Activated T-cell treated with anti-CD3 and anti-CD28 coated beads, Interleukin-2, amount 50 U/mL, for 48 hours (primary cell): Measurements from ENCODE around the gene RUNX3.

Experiments used
- DNase-seq, 2 experiments: peaks; one replicate each; pipeline ENCODE4 v3.0.0-alpha.2; 2020

Gene RUNX3

DNA sequence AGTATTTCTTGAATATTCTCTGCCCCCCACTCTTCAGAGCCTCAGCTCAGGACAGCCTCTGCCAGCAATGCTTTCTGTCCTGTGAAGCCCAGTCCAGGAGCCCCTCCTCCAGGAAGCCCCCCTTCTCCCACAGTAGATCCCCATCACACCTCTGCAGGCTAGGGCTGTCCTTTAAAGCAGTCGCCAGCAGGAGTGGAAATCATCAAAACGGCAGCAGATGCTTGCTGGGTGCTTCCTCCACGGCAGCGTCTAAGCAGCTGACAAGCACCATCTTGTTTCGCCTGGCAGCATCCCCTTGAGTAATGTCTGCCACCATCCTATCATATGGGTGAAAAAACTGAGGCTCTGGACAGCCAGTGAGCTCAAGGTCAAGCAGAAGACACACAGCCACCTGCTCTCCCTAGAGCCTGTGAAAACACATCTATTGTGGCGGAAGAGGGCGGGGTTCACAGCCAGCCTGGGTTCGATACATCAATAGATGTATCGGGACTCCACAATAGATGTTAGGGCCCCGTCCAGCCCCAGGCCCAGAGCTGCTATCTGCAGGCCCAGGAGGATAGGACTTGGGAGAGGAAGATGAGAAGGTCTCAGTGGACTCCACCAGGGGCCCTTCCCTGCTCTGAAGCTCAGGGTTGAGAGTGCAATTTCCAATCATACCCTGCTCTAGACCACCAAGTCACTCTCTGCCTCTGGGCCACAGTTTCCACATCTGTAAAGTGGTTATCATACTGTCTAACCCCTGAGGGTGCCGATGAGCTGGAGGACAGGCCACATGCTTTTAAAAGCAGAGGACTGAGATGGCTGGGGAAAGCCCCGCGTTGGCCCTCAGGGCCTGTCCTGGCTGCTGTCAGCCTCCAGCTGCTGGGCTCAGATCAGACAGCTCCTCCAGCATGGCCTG lies 17.5 kb downstream of the RUNX3 start:
- no peak for DNase-seq

DNA sequence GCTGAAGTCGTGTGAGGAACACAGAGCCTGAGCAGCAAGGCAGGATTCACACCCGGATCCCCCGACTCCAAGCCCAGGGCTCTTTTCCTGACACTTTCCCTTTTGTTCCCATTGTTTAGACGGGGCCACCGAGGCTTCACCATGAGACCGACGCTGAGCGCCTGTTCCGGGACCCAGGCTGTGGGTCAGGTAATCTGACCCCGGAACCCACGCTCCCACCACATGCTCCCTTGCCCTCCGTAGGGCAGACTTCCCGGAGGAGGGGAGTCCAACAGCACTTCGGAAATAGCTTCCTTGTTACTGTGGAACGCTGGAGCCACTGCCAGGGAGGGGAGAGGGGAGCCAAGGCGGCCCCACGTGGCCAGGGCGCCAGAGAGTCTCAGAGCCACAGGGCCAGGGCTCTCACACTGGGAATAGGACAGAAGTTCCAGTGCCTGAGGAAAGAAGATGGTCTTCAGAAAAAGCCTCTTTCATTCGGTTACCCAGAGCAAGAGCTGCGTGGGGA lies 18.4 kb downstream of the RUNX3 start:
- DNase-seq = no peak

DNA sequence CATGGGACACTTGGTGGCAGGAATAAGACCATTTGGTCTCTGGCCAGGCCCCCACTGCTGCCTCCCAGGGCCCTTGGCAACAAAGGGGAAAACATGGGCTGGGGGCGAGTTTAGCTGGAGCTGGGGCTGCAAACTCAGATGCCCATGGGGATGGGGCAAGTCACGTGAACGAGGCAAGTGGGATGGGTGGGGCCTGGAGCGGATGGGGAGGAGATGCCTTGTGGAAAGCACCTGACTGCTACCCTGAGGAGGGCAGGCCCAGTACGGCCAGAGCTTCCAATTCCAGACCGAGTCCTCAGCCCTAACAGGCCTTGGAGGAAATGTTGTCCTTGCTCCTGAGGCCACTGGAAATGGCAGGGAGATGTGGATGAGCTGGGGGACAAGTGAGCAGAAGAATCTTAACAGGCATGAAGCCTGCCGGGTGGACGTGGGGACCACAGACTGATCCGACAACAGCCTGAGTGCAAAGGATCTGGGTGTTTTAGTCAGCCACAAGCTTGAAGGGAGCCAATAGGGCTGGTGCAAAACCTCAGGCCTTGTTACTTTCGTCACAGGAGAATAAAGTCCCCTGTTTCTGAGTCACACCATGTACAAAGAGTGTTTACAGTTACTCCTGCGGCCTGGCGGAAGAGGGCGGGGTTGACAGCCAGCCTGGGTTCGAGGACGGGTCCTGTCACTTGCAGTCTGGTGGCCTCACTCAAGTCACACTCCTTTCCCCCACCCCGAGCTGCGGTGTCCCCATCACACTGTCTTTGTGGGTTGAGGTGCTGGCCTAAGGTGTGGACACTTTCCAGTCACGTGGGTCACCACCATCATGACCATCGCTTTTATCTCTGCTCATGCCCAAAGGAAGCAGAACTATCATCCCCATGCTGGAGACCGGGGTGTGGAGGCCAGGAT lies 19.1 kb downstream of the RUNX3 start:
- DNase-seq = peak; percentile 76 to 80

DNA sequence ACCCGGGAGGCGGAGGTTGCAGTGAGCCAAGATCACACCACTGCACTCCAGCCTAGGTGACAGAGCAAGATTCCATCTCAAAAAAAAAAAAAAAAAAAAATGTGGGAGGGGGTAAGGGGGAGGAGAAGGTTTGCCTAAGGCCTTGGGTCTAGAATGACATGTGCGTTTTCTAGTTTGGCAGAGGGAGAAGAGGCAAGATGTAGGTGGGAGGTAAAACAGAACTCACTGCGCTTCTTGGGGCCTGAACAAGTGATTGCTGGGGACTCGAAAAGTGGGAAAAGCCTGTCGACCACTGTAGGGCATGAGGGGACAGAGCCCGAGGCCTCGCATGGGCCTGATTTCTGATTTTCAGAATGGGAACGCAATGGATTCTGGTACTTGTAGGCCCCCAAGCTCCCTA lies 19.9 kb downstream of the RUNX3 start:
- DNase-seq = no peak

DNA sequence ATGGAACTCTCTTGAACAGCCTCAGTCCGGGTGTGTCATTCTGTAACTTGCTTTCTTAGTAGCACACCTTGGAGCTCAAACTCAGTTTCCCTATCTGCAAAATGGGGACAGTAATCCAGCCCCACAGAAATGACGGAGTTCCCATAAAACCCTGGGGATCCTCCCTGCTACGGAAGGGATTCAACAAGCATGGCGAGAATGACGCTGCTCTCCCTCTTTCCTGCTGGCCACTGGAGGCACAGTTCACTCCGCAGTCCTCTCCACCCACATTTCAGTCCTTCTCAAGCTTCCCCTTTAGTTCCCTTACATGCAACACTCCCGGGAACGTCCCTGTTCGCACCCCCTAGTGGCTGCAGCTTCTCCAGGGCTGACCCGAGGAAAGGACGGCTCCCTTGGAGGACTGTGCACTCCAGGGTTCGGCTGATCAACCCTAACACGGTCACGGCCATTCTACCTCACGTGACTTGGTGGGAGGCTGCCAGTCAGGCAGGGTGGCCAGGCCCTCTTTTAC lies 20.6 kb downstream of the RUNX3 start:
- DNase-seq = no peak

DNA sequence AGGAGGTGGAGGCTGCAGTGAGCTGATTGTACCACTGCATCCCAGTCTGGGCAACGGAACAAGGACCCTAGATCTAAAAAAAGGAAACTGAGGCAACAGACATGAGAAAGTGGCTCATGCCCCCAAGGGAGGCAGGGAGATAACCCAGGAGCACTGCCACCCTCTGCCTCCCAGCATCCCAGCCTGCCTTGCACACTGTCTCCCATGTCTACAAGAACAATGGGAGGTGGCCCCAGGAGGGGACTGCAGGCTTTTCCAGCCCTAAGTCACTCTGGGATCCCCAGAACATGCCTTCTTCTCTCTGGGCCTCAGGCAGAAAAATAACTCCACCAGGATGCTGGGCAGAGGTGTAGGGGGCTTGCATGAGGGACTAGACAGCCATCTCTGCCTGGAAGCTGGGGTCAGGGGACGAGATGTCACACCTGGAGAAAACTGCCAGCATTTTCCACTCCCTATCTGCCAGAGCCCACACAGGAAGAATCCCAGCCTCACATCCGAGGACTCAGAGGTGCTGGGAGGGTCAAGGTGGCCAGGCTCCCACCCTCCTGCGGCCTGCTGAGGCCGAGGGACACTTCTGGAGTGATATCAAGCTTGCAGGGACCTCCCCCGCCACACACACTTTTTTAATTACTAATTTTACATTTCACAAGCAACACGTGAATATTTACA lies 21.4 kb downstream of the RUNX3 start:
- DNase-seq = no peak

DNA sequence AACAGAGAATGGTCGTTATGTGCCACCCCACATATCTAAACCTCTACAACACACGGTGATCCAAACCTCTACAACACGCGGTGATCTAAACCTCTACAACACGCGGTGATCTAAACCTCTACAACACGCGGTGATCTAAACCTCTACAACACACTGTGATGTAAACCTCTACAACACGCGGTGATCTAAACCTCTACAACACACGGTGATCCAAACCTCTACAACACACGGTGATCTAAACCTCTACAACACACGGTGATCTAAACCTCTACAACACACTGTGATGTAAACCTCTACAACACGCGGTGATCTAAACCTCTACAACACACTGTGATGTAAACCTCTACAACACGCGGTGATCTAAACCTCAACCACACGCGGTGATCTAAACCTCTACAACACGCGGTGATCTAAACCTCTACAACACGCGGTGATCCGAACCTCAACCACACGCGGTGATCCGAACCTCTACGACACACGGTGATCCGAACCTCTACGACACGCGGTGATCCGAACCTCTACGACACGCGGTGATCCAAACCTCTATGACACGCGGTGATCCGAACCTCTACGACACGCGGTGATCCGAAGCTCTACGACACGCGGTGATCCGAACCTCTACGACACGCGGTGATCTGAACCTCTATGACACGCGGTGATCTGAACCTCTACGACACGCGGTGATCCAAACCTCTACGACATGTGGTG lies 22.3 kb downstream of the RUNX3 start:
- peak; percentile 15 to 16 for DNase-seq

DNA sequence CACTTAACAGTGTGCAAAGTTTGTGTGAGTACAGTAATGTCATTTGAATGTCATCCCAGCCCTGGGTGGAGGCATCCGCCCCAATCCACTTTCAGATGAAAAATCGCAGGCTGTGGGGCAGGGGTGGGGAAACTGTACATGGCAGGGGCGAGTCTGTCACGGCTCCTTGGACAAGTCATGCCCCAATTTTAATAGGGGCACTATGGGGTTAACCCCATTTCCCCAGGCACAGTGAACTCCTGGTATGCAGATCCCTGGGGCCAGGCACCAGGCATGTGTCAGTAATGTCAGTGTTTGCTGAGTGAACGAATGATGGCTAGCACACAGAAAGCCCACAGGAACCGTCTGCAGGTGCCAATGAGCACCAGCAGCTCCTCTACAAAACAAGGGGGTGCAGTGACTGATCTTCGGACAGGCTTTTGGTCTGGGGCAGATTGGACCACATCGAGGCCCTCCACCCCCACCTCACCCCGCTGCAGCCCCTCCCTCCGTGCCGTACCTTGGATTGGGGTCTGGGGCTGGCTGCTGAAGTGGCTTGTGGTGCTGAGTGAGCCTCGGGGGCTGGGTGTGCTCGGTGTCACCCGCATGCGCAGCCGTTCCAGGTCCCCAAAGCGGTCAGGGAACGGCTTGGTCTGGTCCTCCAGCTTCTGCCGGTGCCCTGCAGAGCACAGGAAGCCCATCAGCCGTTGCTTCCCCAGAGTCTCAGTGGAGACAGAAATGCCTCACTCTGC lies 23.2 kb downstream of the RUNX3 start:
- peak; percentile 15 to 17 for DNase-seq

DNA sequence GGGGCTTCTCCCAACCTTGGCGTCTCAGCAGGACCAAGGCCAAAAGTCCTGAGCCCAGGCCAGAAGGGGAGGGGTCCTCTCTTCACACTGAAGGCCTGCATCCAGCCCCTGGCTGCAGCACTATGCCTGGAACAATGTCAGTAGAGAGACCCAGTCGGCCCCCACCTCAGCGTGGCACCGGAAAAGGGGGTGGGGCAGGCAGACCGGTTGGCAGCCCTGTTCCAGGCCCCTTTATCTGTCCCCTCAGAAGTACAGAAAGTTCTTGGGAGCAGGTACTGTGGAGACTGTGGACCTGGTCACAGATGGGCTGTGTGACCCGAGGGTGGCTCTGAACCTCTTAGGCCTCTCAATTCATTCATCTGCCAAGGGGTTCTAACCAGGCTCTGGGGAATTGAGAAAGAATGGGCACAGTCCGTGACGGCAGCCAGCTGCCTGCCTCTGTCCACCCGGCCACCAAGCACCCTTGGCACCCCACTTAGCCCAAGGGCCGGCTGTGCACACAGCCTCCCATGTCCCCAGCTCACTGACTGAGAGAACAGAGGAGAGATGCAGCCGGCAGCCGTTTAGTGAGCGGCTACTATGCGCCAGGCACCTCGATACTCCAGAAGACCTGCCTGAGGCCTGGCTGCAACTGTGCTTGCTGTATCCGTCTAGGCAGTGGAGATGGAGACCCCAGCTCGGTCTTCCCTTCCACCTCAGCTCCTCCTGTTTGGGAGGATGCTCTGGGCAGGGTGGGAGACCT lies 23.9 kb downstream of the RUNX3 start:
- DNase-seq = peak; percentile 17 to 18

DNA sequence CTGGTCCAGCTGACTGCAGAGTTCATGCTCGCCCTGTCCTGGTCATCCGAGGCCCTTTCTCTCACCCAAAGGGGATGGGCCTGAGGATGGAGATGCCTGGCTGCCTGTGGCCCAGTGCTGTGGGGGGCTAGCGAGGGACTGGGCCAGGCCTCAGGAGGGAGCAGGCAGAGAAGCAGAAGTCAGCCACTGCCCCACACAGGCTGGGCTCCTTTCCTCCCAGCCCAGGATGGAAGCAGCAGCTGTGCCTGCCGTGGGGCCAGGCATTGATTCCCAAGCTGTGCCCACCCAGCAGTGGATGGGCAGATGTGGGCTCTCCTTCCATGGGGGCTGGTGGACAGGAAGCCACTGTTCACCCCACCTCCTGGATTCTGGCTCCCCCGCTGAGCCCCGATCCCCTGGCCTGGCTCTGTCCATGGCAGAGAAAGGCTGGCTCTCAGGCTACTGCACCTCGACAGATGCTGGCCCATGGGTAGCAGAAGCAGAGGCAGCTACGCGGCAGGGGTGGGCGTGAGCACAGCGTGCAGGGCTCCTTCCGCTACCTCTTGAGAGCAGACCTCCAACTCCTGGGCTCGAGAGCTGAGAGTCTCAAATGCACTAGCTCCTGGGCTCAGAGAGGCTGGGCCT lies 24.6 kb downstream of the RUNX3 start:
- DNase-seq = peak; percentile 17 to 20

DNA sequence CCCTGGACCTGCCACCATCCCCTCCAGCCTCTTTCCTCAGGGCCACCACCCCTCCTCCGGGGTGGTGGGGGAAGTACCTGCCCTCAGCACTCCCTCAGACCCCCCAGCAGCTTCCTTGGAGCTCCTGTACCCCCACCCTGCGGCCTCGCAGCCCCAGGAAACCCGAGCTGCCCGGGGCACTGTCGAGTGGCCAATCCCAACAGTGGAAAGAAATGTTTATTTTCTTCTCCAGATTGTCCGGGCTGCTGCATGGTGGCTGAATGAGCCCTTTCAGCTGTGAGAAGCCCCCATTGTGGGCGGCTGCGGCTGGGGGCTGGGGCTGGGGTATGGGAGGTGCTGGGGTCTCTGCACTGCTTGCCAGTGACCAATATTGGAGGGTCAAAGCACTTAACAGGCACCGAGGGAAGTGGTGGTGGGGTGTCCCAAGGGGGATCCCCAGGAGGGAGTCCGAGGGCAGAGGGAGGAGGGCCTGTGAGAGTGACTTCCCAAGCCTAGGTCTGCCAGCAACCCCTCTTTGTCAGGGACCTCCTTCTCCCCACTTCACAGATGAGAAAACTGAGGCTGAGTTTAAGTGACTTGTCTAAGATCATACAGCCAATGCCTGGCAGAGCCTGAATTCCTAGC lies 25.2 kb downstream of the RUNX3 start:
- peak; percentile 18 for DNase-seq

DNA sequence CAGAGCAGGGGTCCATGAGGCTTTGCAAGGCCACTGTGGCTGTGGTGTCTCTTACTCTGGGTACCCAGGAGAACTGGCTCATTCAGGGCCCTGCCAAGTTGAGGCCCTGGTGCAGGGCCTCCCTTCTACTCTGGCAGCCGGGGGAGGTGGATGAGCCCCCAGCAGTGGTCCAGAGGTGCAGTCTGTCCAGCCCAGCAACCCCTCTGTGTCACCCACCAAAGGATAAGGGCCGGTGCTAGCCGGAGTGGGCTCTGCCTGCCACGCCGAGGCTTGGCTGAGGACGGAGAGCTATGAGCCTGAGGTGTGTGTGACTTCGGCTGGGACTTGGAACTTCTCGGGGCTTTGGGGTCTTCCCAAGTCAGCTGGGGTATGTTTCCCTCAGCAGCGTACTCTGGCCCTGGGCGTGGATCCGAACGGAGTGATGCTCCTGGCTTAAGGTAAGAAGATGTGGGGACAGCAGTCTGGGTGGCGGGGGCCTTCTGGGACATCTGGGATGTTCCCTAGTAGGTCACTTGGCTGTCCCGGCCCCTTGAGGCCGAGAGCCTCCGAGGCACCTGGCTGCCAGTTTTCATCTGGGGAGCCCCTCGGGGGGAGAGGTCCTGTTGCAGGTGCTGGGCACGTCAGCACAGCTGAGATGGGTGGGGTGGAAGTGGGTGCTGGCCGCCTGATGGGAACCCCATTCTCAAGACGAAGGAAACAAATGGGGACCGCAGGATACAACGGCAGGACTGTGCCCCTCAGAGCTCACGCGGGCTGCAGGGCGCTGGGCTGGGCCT lies 25.9 kb downstream of the RUNX3 start:
- peak; percentile 19 to 21 for DNase-seq

DNA sequence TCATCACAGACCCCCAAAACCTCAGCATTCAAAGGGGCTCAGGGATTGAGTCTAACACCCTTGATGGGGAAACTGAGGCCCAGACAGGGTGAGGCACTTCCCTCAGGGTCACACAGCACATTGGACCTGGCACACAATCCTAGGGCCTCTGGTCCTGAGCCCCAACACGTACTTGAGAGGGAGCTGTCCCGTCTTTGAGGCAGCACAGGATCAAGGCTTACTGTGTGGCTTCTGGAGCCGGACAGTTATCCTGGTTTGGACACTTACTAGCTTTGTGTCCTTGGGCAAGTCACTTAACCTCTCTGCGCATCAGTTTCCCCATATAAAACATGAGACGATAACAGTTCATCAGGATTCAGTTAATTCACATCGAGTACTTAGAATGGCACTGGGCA lies 26.5 kb downstream of the RUNX3 start:
- no peak for DNase-seq

DNA sequence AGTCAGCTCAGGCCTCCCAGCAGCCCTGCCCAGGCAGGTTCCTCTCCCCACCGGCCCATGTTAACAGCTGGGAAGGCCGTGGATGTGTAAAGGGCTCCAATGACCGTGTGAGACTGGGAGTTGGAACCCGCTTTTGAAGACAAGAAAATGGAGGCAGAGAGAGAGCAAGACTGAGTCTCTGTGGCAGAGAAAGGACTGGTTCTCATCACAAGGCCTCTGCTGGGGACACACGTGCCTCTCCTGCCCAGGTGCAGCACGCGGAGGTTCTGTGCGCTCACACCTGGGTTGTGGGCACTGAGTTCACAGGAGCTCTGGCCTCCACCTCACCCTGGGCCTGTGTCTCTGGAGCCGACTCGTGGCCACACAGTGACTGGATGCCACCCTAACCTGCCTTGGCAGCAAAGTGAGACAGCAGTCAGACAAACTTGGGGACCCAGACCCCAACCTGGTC lies 27.0 kb downstream of the RUNX3 start:
- DNase-seq = peak; percentile 25 to 29

DNA sequence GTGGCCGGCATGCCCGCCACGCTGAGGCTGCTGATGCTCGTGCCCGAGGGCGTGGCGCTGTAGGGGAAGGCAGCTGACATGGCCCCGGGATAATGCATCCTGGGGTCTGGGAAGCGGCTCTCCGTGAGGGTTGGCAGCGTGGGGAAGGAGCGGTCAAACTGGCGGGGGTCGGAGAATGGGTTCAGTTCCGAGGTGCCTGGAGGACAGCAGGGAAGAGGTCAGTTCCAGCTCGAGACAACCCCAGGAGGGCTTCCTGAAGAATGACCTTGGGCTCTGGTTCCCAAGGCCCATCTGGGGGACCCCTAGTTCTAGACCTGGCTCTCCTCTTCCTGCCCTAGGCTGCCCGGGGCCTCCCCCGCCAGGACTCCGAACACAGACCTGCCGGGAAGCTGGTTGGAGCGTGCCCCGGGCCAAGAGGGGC lies 27.6 kb downstream of the RUNX3 start:
- peak in 1 of 2 experiments; percentile 27 for DNase-seq

DNA sequence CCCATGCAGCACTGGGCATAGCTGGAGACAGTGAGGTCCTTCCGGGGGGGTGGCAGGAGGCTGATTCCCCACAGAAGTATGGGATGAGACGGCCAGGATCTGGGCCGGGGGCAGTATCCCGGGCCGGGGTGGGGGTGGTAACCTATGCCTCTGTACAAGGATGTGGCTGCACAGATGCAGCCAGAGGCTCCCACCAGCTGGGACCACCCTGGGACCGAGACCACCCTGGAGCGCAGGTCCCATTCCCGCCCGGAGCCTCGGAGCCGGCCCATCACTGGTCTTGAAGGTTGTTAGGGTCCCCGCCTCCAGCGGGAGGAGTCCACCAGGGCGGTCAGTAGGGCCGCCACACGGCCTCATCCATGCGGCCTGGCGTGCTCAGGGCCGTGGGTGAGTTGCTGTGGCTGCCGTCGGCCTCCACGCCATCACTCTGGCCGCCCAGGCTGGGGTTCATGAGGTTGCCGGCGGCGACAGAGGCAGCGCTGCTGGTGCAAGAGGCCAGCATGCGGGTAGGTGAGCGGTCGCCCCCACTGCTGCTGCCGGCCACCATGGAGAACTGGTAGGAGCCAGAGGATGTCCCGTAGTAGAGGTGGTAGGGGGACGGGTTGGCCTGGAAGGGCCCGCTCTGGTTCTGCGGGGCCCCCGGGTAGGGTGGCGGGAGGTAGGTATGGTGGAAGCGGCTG lies 28.1 kb downstream of the RUNX3 start:
- DNase-seq = peak; percentile 22 to 24

DNA sequence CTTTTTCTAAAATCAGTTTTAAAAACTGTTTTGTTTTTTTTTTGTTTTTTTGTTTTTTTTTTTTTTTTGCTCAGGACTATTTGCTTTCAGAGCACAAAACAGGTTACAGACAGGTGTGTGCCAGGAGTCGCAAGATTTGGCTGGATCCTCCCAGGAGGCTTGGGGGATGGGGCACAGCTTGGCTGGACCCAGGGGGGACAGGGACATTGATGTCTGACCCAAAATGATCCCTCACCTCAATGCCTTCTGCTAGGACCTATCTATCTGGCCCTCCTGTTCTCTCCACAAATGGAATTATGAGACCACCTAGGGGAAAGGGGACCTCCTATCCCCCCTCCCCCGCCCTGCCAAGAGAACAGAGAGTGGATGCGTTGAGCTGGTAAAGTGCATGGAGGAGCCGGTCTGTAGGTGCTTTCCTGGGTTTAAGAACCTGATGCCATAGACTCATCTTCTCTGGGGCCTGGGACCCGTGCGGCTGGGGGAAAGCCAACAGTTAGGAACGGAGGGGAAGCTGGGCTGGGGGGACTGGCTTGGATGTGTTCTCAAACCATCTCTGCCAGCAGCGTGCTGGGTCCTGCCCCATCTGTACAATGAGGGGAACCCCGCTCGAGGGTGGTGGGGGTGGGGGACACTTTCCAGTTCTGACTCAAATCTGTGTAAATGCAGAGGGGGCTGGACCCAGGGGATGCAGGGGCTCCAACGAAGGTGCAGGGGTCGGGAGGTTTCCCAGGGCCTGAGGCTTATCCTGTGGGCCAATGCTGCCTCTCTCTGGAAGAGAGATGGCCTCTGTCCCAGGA lies 28.9 kb downstream of the RUNX3 start:
- peak; percentile 41 to 45 for DNase-seq
